ENCODE data around the gene SUSD1. TPM values are rescaled to one million over a fixed set of nuclear protein-coding genes. Genes with fewer than 3 reads are reported as not detected.

The SUSD1 gene
- total RNA-seq, 1 experiment from 2014 or later: 15.3 TPM

DNA sequence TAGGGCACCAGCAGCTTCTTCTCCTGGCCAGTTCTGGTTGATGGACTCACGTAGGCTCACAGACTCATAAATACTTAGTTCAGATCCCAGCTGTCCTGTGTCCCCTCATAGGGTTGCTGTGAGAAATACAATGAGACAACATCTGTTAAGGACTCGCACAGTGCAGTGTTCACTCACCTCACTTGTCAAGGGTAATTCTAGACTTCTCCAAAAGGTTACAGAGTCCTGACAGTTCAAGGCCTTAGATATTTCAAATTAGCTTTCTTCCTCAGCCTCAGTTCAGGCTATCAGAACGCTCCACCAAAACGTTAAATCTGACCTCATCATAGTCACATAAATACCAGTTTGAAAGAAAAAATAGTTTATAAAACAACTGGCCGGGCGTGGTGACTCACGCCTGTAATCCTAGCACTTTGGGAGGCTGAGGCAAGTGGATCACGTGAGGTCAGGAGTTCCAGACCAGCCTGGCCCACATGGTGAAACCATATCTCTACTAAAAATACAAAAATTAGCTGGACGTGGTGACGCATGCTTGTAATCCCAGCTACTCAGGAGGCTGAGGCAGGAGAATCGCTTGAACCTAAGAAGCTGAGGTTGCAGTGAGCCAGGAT is 172.1 kb downstream of the SUSD1 start:
- ChIA-PET CTCF (no interaction called here), POLR2A (no interaction called here)
- intact Hi-C loops (cut with micrococcal nuclease; ENCODE audit: unreplicated experiment): no loop called here
- H3K4me3 ChIP-seq (ENCODE audit: low read depth in 2 of 2, low read length in 2 of 2): no peak overlapping the region
- no peaks in the 10 kb centered on the region for H3K27me3 ChIP-seq (ENCODE audit: control insufficient read depth, insufficient read depth, low read length)
- in situ Hi-C loops (cut with HindIII; ENCODE audit: low pct_unique_long_range_greater_than_20kb, low sequenced_read_pairs): no loop called here
- H3K36me3 ChIP-seq (ENCODE audit: control insufficient read depth, insufficient read depth, low read length): no peaks in the 10 kb centered on the region
- TF ChIP-seq TCF7L2 (IDR thresholded peaks at IDR 0.05; ENCODE audit: low read depth, low read length): no peak
- TF ChIP-seq, protein P1, sequence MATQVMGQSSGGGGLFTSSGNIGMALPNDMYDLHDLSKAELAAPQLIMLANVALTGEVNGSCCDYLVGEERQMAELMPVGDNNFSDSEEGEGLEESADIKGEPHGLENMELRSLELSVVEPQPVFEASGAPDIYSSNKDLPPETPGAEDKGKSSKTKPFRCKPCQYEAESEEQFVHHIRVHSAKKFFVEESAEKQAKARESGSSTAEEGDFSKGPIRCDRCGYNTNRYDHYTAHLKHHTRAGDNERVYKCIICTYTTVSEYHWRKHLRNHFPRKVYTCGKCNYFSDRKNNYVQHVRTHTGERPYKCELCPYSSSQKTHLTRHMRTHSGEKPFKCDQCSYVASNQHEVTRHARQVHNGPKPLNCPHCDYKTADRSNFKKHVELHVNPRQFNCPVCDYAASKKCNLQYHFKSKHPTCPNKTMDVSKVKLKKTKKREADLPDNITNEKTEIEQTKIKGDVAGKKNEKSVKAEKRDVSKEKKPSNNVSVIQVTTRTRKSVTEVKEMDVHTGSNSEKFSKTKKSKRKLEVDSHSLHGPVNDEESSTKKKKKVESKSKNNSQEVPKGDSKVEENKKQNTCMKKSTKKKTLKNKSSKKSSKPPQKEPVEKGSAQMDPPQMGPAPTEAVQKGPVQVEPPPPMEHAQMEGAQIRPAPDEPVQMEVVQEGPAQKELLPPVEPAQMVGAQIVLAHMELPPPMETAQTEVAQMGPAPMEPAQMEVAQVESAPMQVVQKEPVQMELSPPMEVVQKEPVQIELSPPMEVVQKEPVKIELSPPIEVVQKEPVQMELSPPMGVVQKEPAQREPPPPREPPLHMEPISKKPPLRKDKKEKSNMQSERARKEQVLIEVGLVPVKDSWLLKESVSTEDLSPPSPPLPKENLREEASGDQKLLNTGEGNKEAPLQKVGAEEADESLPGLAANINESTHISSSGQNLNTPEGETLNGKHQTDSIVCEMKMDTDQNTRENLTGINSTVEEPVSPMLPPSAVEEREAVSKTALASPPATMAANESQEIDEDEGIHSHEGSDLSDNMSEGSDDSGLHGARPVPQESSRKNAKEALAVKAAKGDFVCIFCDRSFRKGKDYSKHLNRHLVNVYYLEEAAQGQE (IDR thresholded peaks at IDR 0.05; ENCODE audit: insufficient read depth in 1 of 2, low read depth in 2 of 2, low read length in 1 of 2): no peak
- no peak for TF ChIP-seq SIN3A (IDR thresholded peaks at IDR 0.05; ENCODE audit: borderline replicate concordance, insufficient read depth, low read depth, low read length)
- TF ChIP-seq POLR2AphosphoS5 (IDR thresholded peaks at IDR 0.05; ENCODE audit: low read depth, low read length): no peak
- H3K4me1 ChIP-seq (ENCODE audit: control insufficient read depth, insufficient read depth, low read length): peaks cover 3% of the 10 kb centered on the region; the same call in 1 of the 2 replicates
- no peaks in the 10 kb centered on the region for H3K9me3 ChIP-seq (ENCODE audit: control insufficient read depth, insufficient read depth, low read depth, low read length)
- no peak overlapping the region; the same call in 1 of the 2 replicates for H3K27ac ChIP-seq (ENCODE audit: low read length)
- no TSS peak for BruUV-seq (replicated peaks)
- DNase-seq (ENCODE audit: low read depth, low spot score) (no peak), ATAC-seq (no peak)

DNA sequence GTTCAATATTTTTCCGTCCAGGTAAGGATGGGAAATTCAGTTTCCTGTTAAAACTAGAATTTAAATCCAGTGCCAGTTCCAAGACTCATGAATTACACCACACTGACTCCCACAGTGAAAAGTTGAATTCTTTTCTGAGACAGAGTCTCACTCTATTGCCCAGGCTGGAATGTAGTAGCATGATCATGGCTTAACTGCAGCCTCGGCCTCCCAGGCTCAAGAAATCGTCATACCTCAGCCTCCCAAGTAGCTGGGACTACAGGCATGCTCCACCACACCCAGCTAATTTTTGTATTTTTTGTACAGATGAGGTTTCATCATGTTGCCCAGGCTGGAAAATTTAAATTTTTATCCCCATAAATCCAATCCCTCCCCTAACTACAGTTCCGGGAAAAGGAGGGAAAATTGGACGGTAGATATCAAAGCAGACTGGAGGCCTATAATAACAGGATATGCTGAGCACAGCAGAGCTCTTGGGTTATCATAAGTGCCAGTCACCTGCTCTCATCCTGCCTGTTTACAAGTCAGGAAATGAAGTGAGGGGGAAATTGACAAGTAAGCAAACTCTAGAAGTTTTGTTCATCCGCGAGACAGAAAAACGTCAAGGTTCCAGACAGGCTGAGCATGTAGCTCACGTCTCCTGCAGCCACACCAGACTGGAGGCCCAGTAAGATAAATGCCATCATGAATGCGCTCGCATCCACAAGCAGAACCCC is 172.8 kb downstream of the SUSD1 start:
- no peak for ATAC-seq
- no peak for DNase-seq (ENCODE audit: low read depth, low spot score)
- TF ChIP-seq TCF7L2 (IDR thresholded peaks at IDR 0.05; ENCODE audit: low read depth, low read length): no peak
- TF ChIP-seq SIN3A (IDR thresholded peaks at IDR 0.05; ENCODE audit: borderline replicate concordance, insufficient read depth, low read depth, low read length): no peak
- TF ChIP-seq CTCF (IDR thresholded peaks at IDR 0.05): no peak
- no peak for TF ChIP-seq POLR2AphosphoS5 (IDR thresholded peaks at IDR 0.05; ENCODE audit: low read depth, low read length)
- TF ChIP-seq, protein P1 (IDR thresholded peaks at IDR 0.05; ENCODE audit: insufficient read depth in 1 of 2, low read depth in 2 of 2, low read length in 1 of 2): no peak
- Histone ChIP-seq H3K4me3 (ENCODE audit: low read depth in 2 of 2, low read length in 2 of 2) (no peak overlapping the region), H3K36me3 (ENCODE audit: control insufficient read depth, insufficient read depth, low read length) (no peaks in the 10 kb centered on the region), H3K27ac (ENCODE audit: low read length) (no peak overlapping the region; the same call in 1 of the 2 replicates), H3K4me1 (ENCODE audit: control insufficient read depth, insufficient read depth, low read length) (peaks cover 3% of the 10 kb centered on the region; the same call in 1 of the 2 replicates), H3K27me3 (ENCODE audit: control insufficient read depth, insufficient read depth, low read length) (no peaks in the 10 kb centered on the region), H3K9me3 (ENCODE audit: control insufficient read depth, insufficient read depth, low read depth, low read length) (no peaks in the 10 kb centered on the region)
- POLR2A ChIA-PET: no interaction called here
- in situ Hi-C loops (cut with HindIII; ENCODE audit: low pct_unique_long_range_greater_than_20kb, low sequenced_read_pairs) (no loop called here), intact Hi-C loops (cut with micrococcal nuclease; ENCODE audit: unreplicated experiment) (no loop called here)
- CTCF ChIA-PET: no interaction called here
- no TSS peak for BruUV-seq (replicated peaks)
